Glomerular visceral epithelial cell (primary cell): Measurements from ENCODE around the gene IL2RA.
"Not testable (repeated sequence)": the region's sequence is repeated elsewhere in the genome, so short reads cannot be mapped to it uniquely, and the experiment has no call there.

ENCODE experiments used
- DNase-seq: peaks from one replicate; pipeline ENCODE4 v3.0.0-alpha.2; 2016; ENCODE audit errors: extremely low spot score

Gene IL2RA

DNA sequence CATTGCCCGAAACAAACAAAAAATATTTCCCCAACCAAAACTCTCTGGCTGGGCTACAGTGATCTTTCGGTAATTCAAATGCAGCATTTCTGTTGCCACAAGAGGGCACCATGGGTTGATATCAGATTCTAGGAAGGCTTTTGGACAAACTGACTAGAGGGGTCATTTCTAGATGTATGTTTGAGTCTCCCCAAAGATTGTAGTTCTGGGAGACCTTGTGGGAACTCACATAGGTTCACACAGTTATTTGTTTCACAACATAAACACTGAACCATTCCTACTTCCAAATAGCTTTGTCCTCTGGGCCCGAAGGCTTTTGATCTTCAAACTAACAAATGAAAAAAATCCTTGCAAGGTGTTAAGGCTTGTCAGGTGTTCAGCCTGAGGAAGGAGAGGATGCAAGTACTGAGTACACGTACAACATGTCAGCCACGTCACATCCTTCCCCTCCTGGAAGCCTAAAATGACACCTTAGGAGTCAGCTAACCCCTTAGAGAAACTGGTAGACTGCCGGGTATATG is 47.9 kb downstream of the IL2RA start:
- DNase-seq = peak; percentile 48

GRCh38 chr10:6013413-6014192 is 48.6 kb downstream of the IL2RA start:
- no peak for DNase-seq

- no peak for DNase-seq
These were observed 49.9 kb downstream of the IL2RA start for GRCh38 chr10:6012121-6012905.

DNA sequence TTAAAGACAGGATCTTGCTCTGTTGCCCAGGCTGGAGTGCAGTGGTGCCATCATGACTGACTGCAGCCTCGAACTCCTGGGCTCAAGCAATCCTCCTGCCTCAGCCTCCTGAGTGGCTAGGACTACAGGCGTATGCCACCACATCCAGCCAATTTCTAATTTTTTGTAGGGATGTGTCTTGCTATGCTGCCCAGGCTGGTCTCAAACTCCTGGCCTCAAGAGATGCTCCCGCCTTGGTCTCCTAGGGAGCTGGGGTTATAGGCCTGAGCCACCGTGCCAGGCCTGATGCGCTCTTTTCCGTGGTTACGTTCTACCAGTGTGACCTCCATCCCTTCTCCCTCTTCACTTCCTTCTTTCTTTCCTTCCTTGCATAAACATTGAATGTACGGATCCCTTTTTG is 50.6 kb downstream of the IL2RA start:
- DNase-seq = no peak

DNA sequence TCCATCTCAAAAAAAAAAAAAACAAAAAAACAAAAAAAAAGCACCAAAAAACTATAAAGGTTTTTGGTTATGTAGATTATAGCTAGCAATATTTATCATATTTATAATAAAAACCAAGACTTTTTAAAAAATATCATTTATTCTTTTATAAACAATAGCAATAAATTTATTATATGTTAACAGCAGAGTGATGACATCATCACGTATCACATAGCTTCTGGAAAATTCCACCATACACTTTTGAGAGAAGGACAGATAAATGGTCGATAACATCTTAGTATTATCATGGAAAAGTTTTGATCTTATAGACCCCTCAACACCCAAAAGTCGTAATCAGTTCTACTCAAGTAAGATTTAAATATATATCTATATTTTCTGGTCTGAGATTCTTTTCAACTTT is 51.6 kb downstream of the IL2RA start:
- DNase-seq = no peak

GRCh38 chr10:6009961-6010360 is 52.2 kb downstream of the IL2RA start:
- DNase-seq = no peak

- DNase-seq = no peak
These were observed 53.0 kb downstream of the IL2RA start for GRCh38 chr10:6009150-6009549.

DNA sequence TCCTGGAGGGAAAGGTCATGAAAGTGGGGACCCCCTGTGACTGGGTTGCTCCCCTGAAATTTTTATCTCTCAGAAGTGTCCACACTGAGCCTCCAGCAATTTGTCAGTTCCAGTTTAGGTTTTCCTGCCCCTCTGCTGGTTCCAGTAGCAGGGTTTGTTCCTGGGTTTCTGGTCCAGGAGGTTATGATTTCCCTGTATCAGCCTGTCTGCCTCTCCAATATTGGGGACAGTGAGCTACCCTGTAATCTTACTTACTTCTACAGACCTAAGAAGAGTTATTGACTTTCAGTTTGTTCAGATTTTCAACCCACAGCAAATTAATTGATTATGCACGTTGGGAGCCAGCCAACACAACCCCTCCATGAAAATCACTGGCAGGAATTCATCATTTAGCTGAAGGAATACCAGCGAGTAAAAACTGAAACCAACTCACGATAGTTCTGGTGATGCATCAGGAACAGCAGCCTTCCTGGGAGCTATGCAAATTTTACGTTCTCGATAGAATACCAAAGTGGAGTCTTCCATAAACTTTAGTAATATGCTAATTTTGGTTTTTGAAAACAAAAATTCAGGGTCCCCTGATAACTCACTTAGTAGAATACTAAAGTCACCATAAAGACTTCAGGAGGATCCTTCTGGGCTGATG is 53.5 kb downstream of the IL2RA start:
- DNase-seq = no peak

DNA sequence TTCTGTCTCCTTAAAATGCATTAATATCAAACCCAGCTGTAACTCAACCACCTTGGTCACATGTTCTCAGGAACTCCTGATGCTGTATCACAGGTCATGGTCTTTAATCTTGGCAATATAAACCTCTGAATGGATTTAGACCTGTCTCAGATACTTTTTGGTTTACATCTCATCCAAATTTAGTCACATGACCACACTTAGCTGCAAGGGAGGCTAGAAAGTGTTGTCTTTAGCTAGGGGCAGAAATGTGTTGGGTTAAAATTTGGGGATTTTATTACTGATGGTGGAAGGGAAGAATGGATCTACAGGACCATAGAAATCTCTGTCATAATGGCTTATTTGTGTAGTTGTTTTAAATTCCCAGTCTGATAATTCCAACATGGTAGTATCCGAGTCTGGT is 55.2 kb downstream of the IL2RA start:
- no peak for DNase-seq

DNA sequence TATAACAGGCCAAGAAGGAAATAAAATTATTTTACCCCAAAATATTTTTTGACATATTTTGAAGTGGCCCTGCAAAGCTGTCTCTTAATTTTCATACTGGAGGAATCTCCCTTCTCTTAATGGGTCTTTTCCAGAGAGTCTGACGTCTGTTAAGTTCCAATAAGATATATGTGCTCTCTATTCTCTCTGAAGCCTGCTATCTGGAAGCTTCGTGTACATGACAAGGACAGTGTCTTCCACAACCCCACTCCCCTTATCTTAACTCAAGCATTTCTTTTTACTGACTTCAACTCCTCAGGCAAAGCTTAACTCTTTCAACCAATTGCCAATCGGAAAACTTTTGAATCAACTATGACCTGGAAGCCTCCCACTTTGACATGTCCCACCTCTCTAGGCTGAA is 55.6 kb downstream of the IL2RA start:
- DNase-seq = no peak

DNA sequence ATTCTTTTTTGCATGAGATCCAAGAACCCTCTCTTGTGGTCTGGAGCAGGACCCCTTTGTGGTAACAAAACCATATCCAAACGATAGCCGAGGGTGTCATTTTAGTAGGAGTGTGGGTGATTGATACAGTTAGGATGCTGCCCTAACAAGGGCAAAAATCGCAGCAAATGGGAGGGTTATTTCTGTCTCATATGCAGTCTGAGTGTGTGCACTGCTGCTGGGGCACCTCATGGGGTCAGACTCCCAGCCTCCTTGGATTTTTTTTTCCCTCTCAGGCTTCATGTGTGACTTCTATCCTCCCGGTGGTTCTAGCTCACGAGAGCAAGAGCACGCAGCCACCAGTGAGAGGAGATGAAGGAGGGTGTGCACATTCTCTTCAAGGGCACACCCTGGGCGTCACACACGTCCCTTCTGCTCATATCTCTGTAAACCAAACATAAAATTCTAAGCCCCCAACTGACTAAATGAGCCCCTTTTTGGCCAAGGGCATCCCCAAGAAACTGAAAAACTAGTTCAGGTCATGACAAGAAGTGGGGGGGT is 56.2 kb downstream of the IL2RA start:
- no peak for DNase-seq

GRCh38 chr10:6005161-6005804 is 56.9 kb downstream of the IL2RA start:
- DNase-seq = not testable (repeated sequence)

DNA sequence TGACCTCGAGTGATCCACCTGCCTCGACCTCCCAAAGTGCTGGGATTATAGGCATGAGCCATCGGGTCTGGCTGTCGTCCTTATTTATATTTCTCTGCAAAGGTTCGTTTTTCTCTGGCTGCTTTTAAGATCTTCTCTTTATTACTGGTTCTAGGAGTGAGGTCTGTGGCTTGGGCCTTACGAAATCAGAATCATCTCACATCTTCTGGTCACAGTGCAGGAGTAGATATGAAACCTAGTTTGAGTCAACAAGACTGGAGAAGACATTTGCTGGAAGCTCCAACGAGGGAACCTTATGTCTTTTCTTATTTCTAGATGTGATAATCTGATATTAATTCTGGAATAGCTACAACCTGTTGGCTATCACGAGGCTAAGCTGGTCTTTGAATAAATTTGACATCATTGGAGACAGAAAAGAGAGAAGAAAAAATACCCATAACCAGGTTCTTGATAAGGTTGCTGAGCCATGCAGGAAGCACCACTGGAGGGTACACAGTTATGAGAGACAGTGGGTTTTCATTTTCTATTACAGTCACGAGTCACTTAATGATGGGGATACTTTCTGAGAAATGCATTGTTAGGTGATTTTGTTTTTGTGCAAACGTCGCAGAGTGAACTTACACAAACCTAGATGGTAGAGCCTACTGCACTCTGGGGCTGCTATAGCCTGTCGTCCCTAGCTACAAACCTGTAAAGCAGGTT is 59.2 kb downstream of the IL2RA start:
- no peak for DNase-seq

DNA sequence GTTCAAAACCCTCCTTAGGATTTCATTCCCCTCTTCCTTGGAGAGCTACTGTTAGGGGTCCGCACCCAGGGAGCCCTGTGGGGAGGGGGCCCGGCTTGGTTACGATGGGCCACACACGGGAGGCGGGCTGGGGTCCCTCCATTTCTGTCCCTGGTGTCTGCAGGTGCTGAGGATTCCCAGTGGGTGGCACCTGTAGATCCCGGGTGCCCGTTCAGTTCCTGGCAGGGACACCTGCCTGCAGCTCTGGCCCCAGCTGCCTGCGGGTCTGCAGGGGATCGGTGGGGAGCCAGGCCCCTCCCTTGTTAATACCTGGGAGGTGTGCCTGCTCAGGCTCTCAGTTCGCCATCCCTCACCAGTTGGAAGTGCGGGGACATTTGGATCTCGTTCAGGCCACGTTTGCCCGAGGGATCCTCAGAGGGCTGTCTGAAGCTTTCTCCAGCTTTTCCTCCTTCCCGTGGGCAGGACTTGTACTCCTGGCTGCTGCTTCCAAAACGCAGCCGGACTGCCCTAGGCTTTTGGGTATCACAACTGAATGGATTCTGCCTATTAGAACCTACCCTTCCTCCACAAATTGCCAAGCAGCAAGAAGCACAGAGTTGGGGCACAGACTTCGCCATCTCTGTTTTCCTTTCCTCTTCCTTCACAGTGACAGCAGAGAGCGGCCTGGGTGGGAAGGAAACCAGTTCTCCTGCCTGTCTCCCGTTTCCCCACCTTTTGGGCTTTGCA is 62.6 kb downstream of the IL2RA start:
- DNase-seq = no peak

DNA sequence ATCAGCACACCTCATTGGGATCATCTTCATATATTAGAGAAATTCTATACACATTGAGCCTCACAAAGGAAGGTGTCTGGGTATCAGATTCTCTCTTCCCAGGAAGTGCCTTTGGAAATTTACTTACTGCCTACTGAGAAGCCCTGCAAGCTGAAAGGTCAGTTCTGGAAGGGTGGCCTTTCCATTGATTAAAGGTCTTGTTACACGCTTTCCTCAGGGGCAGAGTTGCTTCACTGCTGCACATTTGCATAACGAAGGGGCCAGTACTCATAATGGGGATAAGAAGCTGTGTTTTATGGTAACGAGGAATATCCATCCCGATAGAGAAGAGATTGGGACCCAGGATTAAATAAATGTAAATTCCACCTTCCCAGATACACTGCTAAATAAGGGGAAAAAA is 65.5 kb downstream of the IL2RA start:
- no peak for DNase-seq

DNA sequence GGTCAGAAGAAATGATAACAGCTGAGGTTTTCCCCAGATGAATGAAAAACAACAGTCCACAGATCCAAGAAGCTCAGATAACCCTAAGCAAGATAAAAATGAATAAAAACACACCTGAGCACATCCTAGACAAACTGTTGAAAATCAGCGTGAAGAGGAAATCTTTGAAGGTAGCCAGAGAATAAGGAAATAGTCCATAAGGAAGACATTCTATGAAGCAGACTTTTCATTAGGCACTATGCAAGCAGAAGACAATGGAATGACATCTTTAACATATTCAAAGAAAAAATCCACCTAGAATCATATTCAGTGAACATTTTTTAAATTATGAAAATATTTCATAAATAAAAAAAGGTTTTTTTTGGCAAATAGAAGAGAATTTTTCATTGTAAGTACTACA is 69.8 kb downstream of the IL2RA start:
- DNase-seq = no peak

GRCh38 chr10:5991708-5992107 is 70.5 kb downstream of the IL2RA start:
- no peak for DNase-seq

DNA sequence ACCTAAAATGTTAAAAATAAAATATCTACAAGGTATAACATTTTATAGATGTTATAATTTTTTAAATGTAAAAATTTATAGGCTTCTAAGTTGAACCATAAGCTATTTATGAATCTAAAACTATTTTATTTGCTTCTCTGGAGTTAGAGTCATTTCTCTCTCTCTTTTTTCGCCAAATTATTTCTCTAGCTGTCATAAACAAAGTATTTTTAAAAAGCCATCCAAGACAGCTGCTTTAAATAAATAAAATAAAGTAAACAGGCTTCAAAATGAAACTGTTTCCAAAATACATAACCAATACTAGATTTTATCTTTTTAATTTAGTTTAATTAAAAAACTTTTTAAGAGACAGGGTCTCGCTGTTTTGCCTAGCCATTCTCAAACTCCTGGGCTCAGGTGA is 72.4 kb downstream of the IL2RA start:
- DNase-seq = no peak

GRCh38 chr10:5988336-5988920 is 73.7 kb downstream of the IL2RA start:
- no peak for DNase-seq

DNA sequence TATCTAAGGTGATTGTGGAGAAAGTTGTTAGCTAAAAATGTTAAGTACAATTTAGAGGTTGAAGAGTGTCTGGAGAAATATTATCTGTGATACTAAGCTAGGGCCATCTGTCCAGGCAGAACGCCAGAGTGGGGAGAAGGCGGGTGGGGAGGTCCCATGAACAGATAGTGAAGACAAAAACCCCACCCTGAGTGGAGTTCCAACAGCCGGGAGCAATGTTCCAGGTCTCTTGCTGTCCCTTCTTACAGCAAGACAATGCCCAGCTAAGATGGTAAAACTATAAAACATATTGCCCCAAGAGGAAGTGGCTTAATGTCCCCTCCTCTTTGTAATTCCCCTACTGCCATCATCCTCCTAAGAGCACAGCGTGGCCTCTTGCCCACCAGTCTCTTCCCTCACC is 74.4 kb downstream of the IL2RA start:
- DNase-seq = no peak
